HG03442 (cell line): ENCODE results near the gene PTPRM.

Experiments used
- ATAC-seq: cut with Tn5 transposase; IDR thresholded peaks from one replicate; pipeline ENCODE4 v1.9.1; 2021; ENCODE audit warnings: mild to moderate bottlenecking, moderate library complexity; ENCODE audit not compliant: unreplicated experiment

PTPRM gene

GRCh38 chr18:7879717-7880116 is 312.6 kb downstream of the PTPRM start:
- no peak for ATAC-seq

- ATAC-seq = no peak
Measured at GRCh38 chr18:7885865-7886264, 318.7 kb downstream of the PTPRM start.

DNA sequence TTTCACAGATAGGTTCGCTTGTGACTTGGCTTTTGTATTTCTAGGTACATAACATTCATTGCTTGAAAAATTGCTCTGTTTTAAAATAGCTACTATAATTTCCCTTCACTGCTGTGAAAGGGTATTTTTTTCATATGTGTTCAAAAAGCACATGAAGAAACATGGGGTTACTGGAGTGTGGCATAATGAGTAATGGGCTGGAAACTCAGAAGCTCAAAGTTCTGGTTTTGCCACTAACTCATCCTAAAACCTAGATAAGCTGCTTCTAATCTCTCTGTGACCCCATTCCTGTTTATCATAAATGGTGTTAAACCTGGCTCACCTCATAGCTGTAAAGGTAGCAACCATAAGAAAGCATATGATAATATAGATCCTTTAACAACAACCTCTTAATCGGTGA is 319.3 kb downstream of the PTPRM start:
- ATAC-seq = no peak

DNA sequence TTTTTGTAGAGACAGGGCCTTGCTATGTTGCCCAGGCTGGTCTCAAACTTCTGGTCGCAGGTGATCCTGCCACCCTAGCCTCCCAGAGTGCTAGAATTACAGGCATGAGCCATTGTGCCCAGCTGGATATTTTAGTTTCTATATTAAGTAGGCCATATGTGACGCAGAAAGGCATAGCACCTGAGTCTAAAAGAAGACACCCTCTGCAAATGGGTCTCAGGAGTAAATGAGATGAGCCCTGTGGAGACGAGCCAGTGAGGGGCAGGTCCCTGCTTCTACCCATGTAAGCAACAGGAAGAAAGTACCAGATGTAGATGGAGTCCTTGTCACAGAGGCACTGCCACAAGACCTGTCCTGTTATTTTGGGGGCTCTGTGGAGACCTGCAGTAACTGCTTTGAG is 322.4 kb downstream of the PTPRM start:
- ATAC-seq = no peak

- ATAC-seq = no peak
Measured at GRCh38 chr18:7890075-7890474, 323.0 kb downstream of the PTPRM start.

DNA sequence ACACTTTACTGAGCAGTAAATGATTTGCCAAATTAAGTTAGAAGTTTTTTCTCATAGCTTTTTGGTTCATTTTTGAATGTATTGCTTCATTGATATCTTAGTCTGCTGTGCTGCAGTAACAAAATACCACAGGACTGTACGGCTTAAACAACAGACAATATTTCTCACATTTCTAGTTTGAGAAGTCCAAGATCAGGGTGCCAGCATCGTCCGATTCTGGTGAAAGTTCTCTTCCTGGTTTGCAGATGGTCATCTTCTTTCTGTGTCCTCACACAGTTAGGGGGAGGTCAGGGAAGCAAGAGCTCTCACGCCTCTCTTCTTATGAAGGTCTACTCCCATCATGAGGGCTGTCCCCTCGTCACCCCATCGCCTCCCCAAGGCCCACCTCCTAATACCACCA is 325.4 kb downstream of the PTPRM start:
- ATAC-seq = no peak

DNA sequence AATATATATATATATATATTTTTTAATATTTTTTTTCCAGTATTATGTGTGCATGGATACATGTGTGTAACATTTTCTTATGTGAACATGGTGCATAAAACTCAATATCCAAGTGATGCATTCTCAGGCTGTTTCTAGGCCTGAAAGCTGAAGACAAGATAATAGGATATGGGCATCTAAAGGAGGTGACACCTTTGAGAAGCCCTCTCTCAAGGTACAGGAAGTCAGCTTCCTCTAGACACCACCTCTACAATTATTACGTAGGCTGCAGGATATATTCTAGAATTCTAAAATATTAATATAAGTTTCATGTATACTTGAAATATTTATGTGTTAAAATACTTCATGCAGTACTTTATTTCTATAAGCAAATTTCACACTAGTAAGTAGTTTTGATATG is 327.5 kb downstream of the PTPRM start:
- ATAC-seq = no peak

- no peak for ATAC-seq
Measured at GRCh38 chr18:7895346-7895745, 328.2 kb downstream of the PTPRM start.

GRCh38 chr18:7896161-7896560 is 329.0 kb downstream of the PTPRM start:
- ATAC-seq = no peak

DNA sequence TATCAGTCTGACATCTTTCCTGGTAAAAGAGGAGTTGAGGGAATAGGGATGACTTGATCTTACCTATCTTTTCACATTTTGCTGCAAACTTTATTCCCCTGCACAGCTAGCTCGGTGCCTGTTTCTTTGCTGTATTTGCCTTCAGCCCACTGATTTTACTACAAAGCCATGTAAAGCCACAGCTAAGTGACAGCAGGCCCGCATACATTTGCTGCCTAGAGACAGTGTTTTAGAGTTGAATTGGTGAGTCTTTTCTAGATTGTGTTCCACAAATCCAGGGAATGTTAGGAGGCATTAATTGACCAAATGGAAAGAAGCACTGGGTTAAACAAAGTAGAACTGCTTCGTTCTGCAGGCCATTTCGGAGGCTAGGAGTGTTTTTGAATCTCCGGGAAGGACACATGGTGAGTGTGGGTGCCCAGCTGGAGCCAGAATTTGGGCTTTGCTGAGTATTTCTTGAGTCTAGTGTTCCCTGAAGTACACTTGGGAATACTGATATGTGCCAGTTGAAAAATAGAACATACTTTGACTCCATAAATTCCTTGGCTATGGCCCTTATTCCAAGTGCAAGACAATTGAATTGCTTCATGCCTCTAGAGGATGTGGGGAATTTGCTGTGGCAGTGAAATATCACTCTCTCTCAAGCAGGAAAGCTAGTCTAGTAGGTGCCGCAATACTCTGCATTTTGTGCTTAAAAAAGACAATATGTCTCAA is 329.8 kb downstream of the PTPRM start:
- no peak for ATAC-seq

GRCh38 chr18:7898181-7898580 is 331.1 kb downstream of the PTPRM start:
- no peak for ATAC-seq

- ATAC-seq = no peak
Measured at GRCh38 chr18:7899078-7899477, 332.0 kb downstream of the PTPRM start.

DNA sequence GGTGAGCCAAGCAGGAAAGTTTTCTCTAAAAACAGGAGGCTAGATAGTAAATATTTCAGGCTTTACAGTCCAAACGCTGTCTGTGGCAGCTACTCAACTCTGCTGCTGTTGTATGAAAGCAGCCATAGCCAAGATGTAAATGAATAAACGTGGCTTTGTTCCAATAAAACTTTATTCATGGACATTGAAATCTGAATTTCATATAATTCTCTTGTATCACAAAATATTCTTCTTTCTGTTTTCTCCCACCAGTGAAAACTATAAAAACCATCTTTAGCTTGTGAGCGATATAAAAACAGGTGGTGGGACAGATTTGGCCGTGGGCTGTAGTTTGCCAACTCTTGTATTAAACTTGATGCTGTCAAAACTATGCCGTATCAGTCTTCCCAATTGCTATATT is 333.0 kb downstream of the PTPRM start:
- no peak for ATAC-seq

DNA sequence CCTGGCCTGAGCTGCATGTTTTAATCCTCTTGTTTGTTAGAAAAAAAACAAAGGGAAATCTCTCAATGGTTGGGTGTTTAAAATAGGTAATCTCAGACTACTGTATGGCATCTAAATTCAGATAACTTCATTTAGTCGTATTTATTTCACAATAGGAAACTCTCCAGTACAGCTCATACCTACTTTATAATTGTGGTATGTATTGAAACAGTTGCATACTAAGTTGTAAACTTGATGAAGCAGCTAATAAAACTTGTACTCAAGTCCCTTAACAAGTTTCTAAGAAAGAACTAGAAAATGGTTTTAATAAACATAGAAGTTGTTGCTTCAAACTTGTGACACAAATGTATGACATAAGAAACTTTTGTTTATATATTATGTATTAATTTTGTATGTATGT is 334.5 kb downstream of the PTPRM start:
- ATAC-seq = no peak

DNA sequence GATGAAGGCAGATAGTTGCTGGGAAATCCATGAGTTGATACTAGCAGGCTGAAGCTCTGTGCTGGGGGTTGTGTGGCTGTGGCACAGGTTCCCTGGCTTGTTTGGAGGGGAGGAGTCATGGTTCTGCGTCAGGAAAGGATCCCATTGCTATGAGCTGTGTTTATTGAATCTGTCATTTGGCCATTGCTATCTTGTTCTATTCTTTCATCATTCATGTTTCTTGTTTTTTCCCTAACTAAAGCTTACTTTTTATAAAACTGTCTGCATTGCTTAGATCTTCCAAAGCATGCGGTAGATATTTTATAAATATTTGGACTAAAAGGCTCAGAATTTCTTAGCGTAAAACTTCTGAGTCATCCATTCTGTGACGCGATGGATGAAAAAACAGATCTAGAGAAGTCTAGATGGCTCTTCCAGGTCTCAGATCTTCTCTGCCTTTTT is 335.3 kb downstream of the PTPRM start:
- ATAC-seq = no peak

DNA sequence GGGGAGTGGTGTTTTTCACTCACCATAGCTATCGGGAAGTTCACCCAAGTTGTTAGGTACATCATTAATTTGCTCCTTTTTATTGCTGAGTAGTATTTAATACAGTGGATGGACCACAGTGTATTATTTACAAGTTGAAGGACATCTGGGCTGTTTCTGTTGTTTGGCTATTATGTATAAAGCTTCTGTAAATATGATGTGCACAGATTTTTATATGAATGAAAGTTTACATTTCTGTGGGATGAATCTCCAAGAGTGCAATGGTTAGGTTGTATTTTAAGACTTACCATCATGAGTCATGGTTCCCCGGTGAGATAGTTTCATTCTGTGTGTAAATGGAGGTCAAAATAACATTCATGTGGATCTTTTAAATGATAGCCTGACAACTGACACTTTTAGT is 337.4 kb downstream of the PTPRM start:
- ATAC-seq = no peak

DNA sequence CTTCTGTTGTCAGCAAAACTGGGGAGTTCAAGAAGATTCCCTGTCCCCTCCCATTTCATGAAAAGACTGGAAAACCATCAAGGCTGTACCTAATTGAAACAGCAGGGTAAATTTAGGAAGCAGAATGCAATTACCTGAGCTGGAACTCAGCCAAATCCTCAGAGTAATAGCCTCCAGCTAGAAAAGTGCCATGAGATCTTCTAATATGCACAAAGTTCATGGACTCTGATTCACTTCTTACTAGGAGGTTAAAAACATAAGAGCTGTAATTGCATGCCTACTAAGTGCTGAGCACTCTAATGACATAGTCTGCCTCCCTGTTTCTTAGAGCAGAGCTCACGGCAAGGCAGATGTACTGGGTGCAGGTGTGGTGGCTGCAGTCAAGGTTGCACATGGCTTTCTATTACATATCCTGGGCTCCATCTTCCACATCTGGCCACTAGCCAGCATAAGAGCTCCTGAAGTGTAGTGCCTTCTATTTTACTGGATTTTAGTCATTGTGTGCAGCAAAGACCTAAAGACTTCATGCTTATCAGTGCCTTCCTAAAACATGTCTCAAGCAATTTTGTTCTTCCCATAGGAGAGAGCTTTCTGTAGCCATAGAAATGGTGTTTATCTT is 341.7 kb downstream of the PTPRM start:
- no peak for ATAC-seq

DNA sequence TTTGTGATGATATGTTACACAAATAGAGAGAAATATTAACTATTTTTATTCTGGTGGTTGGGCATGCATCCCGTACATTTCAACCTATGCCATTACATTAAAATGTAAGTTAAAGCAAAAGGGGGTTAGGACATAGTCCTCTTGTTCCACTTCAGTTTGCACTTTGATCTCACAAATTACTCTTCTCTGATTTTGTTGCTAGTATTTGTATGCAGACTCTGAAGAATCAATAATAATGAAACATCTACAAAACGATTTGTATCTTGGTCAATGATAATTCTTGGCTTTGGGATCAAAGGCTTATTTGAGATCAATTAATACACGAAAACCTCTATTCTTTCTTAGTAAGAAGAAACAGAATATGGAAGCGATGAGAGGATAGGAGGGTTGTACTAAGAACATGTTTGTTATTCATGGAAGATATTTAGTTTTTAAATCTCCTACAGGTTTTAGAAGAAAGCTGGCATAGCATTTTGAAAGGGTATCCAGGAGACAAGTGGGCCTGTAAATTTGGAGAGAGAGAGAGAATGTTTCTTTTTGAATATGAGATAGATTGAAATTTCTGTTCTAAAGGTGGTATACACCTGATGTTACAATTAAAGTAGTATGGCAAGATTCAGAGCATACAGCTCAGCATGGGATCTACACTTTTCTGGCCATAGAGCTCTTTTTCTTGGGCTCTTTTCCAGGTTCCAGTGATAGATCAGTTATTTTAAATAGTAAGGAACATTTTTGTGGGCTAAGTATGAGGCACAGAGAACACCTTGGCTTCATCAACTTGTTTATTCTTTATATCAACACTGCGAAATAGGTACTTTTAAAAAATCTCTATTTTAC is 347.9 kb downstream of the PTPRM start:
- ATAC-seq = no peak

- no peak for ATAC-seq
Measured at GRCh38 chr18:7918701-7919100, 351.6 kb downstream of the PTPRM start.

- no peak for ATAC-seq
Measured at GRCh38 chr18:7919565-7919964, 352.4 kb downstream of the PTPRM start.

GRCh38 chr18:7921938-7922587 is 354.9 kb downstream of the PTPRM start:
- ATAC-seq = no peak
